Measurements from ENCODE around the gene TWIST1.

- peak; percentile 40 for TF ChIP-seq EZH2phosphoT487 (IDR thresholded peaks at IDR 0.05; ENCODE audit: unreplicated experiment)
- TF ChIP-seq, protein P1, sequence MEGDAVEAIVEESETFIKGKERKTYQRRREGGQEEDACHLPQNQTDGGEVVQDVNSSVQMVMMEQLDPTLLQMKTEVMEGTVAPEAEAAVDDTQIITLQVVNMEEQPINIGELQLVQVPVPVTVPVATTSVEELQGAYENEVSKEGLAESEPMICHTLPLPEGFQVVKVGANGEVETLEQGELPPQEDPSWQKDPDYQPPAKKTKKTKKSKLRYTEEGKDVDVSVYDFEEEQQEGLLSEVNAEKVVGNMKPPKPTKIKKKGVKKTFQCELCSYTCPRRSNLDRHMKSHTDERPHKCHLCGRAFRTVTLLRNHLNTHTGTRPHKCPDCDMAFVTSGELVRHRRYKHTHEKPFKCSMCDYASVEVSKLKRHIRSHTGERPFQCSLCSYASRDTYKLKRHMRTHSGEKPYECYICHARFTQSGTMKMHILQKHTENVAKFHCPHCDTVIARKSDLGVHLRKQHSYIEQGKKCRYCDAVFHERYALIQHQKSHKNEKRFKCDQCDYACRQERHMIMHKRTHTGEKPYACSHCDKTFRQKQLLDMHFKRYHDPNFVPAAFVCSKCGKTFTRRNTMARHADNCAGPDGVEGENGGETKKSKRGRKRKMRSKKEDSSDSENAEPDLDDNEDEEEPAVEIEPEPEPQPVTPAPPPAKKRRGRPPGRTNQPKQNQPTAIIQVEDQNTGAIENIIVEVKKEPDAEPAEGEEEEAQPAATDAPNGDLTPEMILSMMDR (conservative IDR thresholded peaks at IDR 0.05; ENCODE audit: low read depth in 2 of 2) = peak in 1 of 2 experiments; percentile 20; a peak in 2 of 4 replicates
- no peak for TF ChIP-seq POLR2AphosphoS5 (IDR thresholded peaks at IDR 0.05; ENCODE audit: low read depth)
- TF ChIP-seq, protein P2, sequence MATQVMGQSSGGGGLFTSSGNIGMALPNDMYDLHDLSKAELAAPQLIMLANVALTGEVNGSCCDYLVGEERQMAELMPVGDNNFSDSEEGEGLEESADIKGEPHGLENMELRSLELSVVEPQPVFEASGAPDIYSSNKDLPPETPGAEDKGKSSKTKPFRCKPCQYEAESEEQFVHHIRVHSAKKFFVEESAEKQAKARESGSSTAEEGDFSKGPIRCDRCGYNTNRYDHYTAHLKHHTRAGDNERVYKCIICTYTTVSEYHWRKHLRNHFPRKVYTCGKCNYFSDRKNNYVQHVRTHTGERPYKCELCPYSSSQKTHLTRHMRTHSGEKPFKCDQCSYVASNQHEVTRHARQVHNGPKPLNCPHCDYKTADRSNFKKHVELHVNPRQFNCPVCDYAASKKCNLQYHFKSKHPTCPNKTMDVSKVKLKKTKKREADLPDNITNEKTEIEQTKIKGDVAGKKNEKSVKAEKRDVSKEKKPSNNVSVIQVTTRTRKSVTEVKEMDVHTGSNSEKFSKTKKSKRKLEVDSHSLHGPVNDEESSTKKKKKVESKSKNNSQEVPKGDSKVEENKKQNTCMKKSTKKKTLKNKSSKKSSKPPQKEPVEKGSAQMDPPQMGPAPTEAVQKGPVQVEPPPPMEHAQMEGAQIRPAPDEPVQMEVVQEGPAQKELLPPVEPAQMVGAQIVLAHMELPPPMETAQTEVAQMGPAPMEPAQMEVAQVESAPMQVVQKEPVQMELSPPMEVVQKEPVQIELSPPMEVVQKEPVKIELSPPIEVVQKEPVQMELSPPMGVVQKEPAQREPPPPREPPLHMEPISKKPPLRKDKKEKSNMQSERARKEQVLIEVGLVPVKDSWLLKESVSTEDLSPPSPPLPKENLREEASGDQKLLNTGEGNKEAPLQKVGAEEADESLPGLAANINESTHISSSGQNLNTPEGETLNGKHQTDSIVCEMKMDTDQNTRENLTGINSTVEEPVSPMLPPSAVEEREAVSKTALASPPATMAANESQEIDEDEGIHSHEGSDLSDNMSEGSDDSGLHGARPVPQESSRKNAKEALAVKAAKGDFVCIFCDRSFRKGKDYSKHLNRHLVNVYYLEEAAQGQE (IDR thresholded peaks at IDR 0.05; ENCODE audit: unreplicated experiment) = no peak
- TF ChIP-seq EZH2 (IDR thresholded peaks at IDR 0.05; ENCODE audit: low read depth, unreplicated experiment) = no peak
- TF ChIP-seq ZNF114 (CRISPR knock-in tag; IDR thresholded peaks at IDR 0.05) = no peak
- TF ChIP-seq CREB1 (CRISPR knock-in tag; IDR thresholded peaks at IDR 0.05; ENCODE audit: low read depth) = no peak
- TF ChIP-seq, protein P3, sequence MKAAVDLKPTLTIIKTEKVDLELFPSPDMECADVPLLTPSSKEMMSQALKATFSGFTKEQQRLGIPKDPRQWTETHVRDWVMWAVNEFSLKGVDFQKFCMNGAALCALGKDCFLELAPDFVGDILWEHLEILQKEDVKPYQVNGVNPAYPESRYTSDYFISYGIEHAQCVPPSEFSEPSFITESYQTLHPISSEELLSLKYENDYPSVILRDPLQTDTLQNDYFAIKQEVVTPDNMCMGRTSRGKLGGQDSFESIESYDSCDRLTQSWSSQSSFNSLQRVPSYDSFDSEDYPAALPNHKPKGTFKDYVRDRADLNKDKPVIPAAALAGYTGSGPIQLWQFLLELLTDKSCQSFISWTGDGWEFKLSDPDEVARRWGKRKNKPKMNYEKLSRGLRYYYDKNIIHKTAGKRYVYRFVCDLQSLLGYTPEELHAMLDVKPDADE (IDR thresholded peaks at IDR 0.05) = no peak
- no peak for TF ChIP-seq ZNF462 (CRISPR knock-in tag; IDR thresholded peaks at IDR 0.05)
- TF ChIP-seq ZNF331 (CRISPR knock-in tag; IDR thresholded peaks at IDR 0.05; ENCODE audit: low read depth) = no peak
- no peak for TF ChIP-seq JUNB (IDR thresholded peaks at IDR 0.05; ENCODE audit: unreplicated experiment)
- no peak for TF ChIP-seq STAT1 (IDR thresholded peaks at IDR 0.05; ENCODE audit: unreplicated experiment)
These were observed 603 bp upstream of the TWIST1 start for GRCh38 chr7:19117870-19118608.

Measured in GM23338 (cell line).